Measurements from ENCODE around the gene SAFB.

SAFB gene

DNA sequence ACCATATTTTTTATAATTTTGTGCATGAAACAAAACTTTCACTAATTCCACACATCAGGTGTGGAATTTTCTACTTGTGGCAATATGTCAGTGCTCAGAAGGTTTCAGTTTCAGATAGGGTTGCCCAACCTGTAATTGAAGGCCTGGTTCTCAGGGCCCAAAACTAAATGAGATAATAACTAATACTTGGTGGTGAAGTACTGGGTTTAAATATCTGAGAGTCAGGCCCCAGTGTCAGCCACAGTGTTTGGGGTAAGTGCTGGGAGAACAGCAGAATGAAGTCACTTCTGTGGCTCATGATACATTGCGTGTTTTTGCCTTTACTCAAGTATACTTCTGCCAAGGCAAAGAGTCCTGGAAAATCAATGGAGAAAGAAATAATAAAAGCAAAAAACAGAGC lies 5.6 kb downstream of the SAFB start:
- DNase-seq (ENCODE audit: low read depth, low spot score), result no peak
- Histone ChIP-seq H3K4me3 (ENCODE audit: low read length) (no peak overlapping the region), H3K27ac (ENCODE audit: low read length) (no peak overlapping the region), H3K27me3 (ENCODE audit: control insufficient read depth, insufficient read depth, low read length) (no peaks in the 10 kb centered on the region), H3K36me3 (ENCODE audit: control insufficient read depth, insufficient read depth, low read length) (peaks cover 29% of the 10 kb centered on the region; the same call in 1 of the 2 replicates), H3K4me1 (ENCODE audit: control insufficient read depth, insufficient read depth, low read length) (no peaks in the 10 kb centered on the region), H3K9me3 (ENCODE audit: control insufficient read depth, insufficient read depth, low read length) (no peaks in the 10 kb centered on the region)
- WGBS (ENCODE audit: insufficient coverage, insufficient read length), result no CpG with 5 or more reads among the region's 1 CpG

DNA sequence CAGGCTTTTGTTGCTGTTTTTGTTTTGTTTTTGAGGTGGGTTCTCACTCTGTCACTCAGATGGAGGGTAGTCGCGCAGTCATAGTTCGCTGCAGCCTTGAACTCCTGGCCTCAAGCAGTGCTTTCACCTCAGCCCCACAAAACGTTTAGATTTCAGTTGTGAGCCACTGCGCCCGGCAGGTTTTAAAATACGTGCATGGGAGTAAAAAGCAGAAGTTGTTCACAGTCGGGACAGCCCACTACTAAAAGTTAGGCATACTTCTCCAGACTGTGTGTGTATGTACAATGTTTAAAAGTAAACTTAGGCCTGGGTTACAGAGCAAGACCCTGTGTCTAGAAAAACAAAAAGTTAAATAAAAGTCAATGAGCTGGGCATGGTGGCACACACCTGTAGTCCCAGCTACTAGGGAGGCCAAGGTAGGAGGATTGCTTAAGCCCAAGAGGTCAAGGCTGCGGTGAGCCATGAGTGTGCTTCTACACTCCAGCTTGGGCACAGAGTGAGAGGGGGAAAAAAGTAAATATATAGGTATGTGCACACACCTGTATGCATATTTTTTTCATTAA lies 6.1 kb downstream of the SAFB start:
- Histone ChIP-seq H3K4me3 (ENCODE audit: low read length) (no peak overlapping the region), H3K4me1 (ENCODE audit: control insufficient read depth, insufficient read depth, low read length) (no peaks in the 10 kb centered on the region), H3K27me3 (ENCODE audit: control insufficient read depth, insufficient read depth, low read length) (no peaks in the 10 kb centered on the region), H3K36me3 (ENCODE audit: control insufficient read depth, insufficient read depth, low read length) (peaks cover 29% of the 10 kb centered on the region; the same call in 1 of the 2 replicates), H3K27ac (ENCODE audit: low read length) (no peak overlapping the region), H3K9me3 (ENCODE audit: control insufficient read depth, insufficient read depth, low read length) (no peaks in the 10 kb centered on the region)
- no CpG with 5 or more reads among the region's 9 CpGs for WGBS (ENCODE audit: insufficient coverage, insufficient read length)
- no peak for DNase-seq (ENCODE audit: low read depth, low spot score)

DNA sequence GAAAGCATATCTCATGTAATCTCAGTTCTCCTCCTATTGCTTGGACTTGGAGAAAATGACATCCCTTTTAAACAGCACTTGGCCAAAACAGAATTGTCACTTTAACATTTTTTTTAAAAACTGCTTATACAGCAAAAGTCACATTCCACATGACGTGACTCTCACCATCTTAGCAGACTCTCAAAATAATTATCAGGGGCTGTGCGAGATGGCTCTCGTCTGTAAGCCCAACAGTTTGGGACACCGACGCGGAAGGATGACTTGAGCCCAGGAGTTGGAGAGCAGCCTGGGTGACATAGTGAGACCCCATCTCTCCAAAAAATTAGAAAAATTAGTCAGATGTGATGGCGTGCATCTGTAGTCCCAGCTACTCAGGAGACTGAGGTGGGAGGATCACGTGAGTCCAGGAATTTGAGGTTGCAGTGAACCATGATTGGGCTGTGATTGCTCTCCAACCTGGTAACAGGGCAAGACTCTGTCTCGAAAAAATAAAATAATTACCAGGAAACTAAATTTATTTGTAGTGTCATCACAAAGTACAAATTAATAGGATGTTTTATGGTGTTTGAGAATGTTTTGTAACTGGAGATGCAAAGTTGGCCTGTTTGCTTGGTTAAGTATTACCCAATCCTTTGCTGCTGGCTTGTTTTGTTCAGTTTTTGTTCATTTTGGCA lies 8.8 kb downstream of the SAFB start:
- Histone ChIP-seq H3K27ac (ENCODE audit: low read length) (no peak overlapping the region), H3K4me1 (ENCODE audit: control insufficient read depth, insufficient read depth, low read length) (no peaks in the 10 kb centered on the region), H3K27me3 (ENCODE audit: control insufficient read depth, insufficient read depth, low read length) (no peaks in the 10 kb centered on the region), H3K4me3 (ENCODE audit: low read length) (no peak overlapping the region), H3K36me3 (ENCODE audit: control insufficient read depth, insufficient read depth, low read length) (peaks cover 18% of the 10 kb centered on the region; the same call in 1 of the 2 replicates), H3K9me3 (ENCODE audit: control insufficient read depth, insufficient read depth, low read length) (no peaks in the 10 kb centered on the region)
- DNase-seq (ENCODE audit: low read depth, low spot score), result no peak
- no CpG with 5 or more reads among the region's 9 CpGs for WGBS (ENCODE audit: insufficient coverage, insufficient read length)

GRCh38 chr19:5632241-5632612 lies 9.3 kb downstream of the SAFB start:
- no peak overlapping the region for H3K4me3 ChIP-seq (ENCODE audit: low read length)
- H3K27me3 ChIP-seq (ENCODE audit: control insufficient read depth, insufficient read depth, low read length), result no peaks in the 10 kb centered on the region
- no peaks in the 10 kb centered on the region for H3K4me1 ChIP-seq (ENCODE audit: control insufficient read depth, insufficient read depth, low read length)
- DNase-seq (ENCODE audit: low read depth, low spot score), result no peak
- no peaks in the 10 kb centered on the region for H3K9me3 ChIP-seq (ENCODE audit: control insufficient read depth, insufficient read depth, low read length)
- no CpG with 5 or more reads among the region's 4 CpGs for WGBS (ENCODE audit: insufficient coverage, insufficient read length)
- H3K36me3 ChIP-seq (ENCODE audit: control insufficient read depth, insufficient read depth, low read length), result peaks cover 15% of the 10 kb centered on the region; the same call in 1 of the 2 replicates
- H3K27ac ChIP-seq (ENCODE audit: low read length), result no peak overlapping the region

- no CpG with 5 or more reads among the region's 5 CpGs for WGBS (ENCODE audit: insufficient coverage, insufficient read length)
- Histone ChIP-seq H3K9me3 (ENCODE audit: control insufficient read depth, insufficient read depth, low read length) (no peaks in the 10 kb centered on the region), H3K4me3 (ENCODE audit: low read length) (no peak overlapping the region), H3K36me3 (ENCODE audit: control insufficient read depth, insufficient read depth, low read length) (peaks cover 11% of the 10 kb centered on the region; the same call in 1 of the 2 replicates), H3K27me3 (ENCODE audit: control insufficient read depth, insufficient read depth, low read length) (no peaks in the 10 kb centered on the region), H3K4me1 (ENCODE audit: control insufficient read depth, insufficient read depth, low read length) (no peaks in the 10 kb centered on the region), H3K27ac (ENCODE audit: low read length) (no peak overlapping the region)
- DNase-seq (ENCODE audit: low read depth, low spot score), result no peak
Observed at GRCh38 chr19:5632657-5633056, 9.8 kb downstream of the SAFB start.

- DNase-seq (ENCODE audit: low read depth, low spot score), result no peak
- WGBS (ENCODE audit: insufficient coverage, insufficient read length), result no CpG with 5 or more reads among the region's 6 CpGs
- Histone ChIP-seq H3K4me3 (ENCODE audit: low read length) (no peak overlapping the region), H3K36me3 (ENCODE audit: control insufficient read depth, insufficient read depth, low read length) (0 out of 2 replicates have a peak, but pooled peaks cover 2% of the 10 kb centered on the region), H3K27ac (ENCODE audit: low read length) (no peak overlapping the region), H3K9me3 (ENCODE audit: control insufficient read depth, insufficient read depth, low read length) (no peaks in the 10 kb centered on the region), H3K4me1 (ENCODE audit: control insufficient read depth, insufficient read depth, low read length) (no peaks in the 10 kb centered on the region), H3K27me3 (ENCODE audit: control insufficient read depth, insufficient read depth, low read length) (no peaks in the 10 kb centered on the region)
Observed at GRCh38 chr19:5635427-5635826, 12.5 kb downstream of the SAFB start.

DNA sequence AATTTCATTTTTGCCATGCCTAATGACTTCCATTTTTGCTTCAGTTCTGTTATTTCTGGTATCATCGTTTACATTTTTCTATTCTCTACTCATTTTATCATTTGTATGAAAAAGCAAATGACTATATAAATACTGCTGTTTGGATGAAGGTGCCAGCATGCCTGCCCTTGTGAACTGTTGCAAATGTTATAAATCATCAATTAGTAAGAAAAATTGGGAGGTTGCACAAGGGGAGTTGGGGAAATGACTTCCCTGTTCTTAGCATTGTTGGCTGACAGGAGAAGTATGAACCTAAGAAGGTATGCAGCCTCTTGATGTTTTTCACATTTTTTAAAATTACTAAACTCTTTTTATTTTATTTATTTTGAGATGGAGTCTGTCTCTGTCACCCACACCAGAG lies 15.1 kb downstream of the SAFB start:
- no peak for DNase-seq (ENCODE audit: low read depth, low spot score)
- H3K27me3 ChIP-seq (ENCODE audit: control insufficient read depth, insufficient read depth, low read length), result no peaks in the 10 kb centered on the region
- no CpG with 5 or more reads among the region's 1 CpG for WGBS (ENCODE audit: insufficient coverage, insufficient read length)

GRCh38 chr19:5641171-5641570 lies 18.3 kb downstream of the SAFB start:
- no peak for DNase-seq (ENCODE audit: low read depth, low spot score)
- Histone ChIP-seq H3K9me3 (ENCODE audit: control insufficient read depth, insufficient read depth, low read length) (no peaks in the 10 kb centered on the region), H3K27ac (ENCODE audit: low read length) (no peak overlapping the region), H3K4me1 (ENCODE audit: control insufficient read depth, insufficient read depth, low read length) (no peaks in the 10 kb centered on the region), H3K36me3 (ENCODE audit: control insufficient read depth, insufficient read depth, low read length) (peaks cover 10% of the 10 kb centered on the region; the same call in 1 of the 2 replicates), H3K4me3 (ENCODE audit: low read length) (no peak overlapping the region), H3K27me3 (ENCODE audit: control insufficient read depth, insufficient read depth, low read length) (no peaks in the 10 kb centered on the region)
- no CpG with 5 or more reads among the region's 4 CpGs for WGBS (ENCODE audit: insufficient coverage, insufficient read length)

More for the DNA sequence above, 15.1 kb downstream of the SAFB start:
- no peaks in the 10 kb centered on the region for H3K9me3 ChIP-seq (ENCODE audit: control insufficient read depth, insufficient read depth, low read length)
- no peak overlapping the region for H3K4me3 ChIP-seq (ENCODE audit: low read length)
- H3K27ac ChIP-seq (ENCODE audit: low read length), result no peak overlapping the region
- H3K36me3 ChIP-seq (ENCODE audit: control insufficient read depth, insufficient read depth, low read length), result peaks cover 7% of the 10 kb centered on the region; the same call in 1 of the 2 replicates
- no peaks in the 10 kb centered on the region for H3K4me1 ChIP-seq (ENCODE audit: control insufficient read depth, insufficient read depth, low read length)

- no peak overlapping the region for H3K27ac ChIP-seq (ENCODE audit: low read length)
- H3K27me3 ChIP-seq (ENCODE audit: control insufficient read depth, insufficient read depth, low read length), result no peaks in the 10 kb centered on the region
- no peak for DNase-seq (ENCODE audit: low read depth, low spot score)
- H3K36me3 ChIP-seq (ENCODE audit: control insufficient read depth, insufficient read depth, low read length), result peaks cover 17% of the 10 kb centered on the region; the same call in 1 of the 2 replicates
- WGBS (ENCODE audit: insufficient coverage, insufficient read length), result no CpG with 5 or more reads among the region's 2 CpGs
- H3K9me3 ChIP-seq (ENCODE audit: control insufficient read depth, insufficient read depth, low read length), result no peaks in the 10 kb centered on the region
- no peaks in the 10 kb centered on the region for H3K4me1 ChIP-seq (ENCODE audit: control insufficient read depth, insufficient read depth, low read length)
- no peak overlapping the region for H3K4me3 ChIP-seq (ENCODE audit: low read length)
Observed at GRCh38 chr19:5642204-5642603, 19.3 kb downstream of the SAFB start.

- Histone ChIP-seq H3K27me3 (ENCODE audit: control insufficient read depth, insufficient read depth, low read length) (no peaks in the 10 kb centered on the region), H3K27ac (ENCODE audit: low read length) (no peak overlapping the region), H3K9me3 (ENCODE audit: control insufficient read depth, insufficient read depth, low read length) (no peaks in the 10 kb centered on the region), H3K4me1 (ENCODE audit: control insufficient read depth, insufficient read depth, low read length) (no peaks in the 10 kb centered on the region), H3K4me3 (ENCODE audit: low read length) (no peak overlapping the region), H3K36me3 (ENCODE audit: control insufficient read depth, insufficient read depth, low read length) (peaks cover 22% of the 10 kb centered on the region; the same call in 1 of the 2 replicates)
- no peak for DNase-seq (ENCODE audit: low read depth, low spot score)
- no CpG with 5 or more reads among the region's 4 CpGs for WGBS (ENCODE audit: insufficient coverage, insufficient read length)
Observed at GRCh38 chr19:5643060-5643459, 20.2 kb downstream of the SAFB start.

DNA sequence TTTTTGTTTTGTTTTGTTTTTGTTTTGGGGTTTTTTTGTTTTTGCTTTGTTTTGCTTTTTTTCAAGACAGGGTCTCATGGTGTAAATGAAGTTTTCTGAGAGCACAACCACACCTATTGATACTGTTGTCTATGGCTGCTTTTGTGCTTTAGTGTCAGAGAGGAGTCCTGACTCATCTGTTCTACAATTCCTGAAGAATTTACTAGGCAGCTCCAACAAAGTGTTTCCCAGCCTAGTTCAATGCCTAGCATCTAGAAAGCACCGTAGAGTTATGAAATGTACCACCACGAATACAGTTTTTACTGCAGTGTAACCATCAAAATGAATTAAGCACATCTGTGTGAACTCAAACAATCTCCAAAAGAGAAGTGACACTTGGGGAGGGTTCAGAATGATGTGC lies 21.2 kb downstream of the SAFB start:
- WGBS (ENCODE audit: insufficient coverage, insufficient read length), result no CpG with 5 or more reads among the region's 2 CpGs

More for the DNA sequence above, 21.2 kb downstream of the SAFB start:
- no peak overlapping the region for H3K4me3 ChIP-seq (ENCODE audit: low read length)
- H3K36me3 ChIP-seq (ENCODE audit: control insufficient read depth, insufficient read depth, low read length), result peaks cover 22% of the 10 kb centered on the region; the same call in 1 of the 2 replicates
- no peak for DNase-seq (ENCODE audit: low read depth, low spot score)
- no peaks in the 10 kb centered on the region for H3K27me3 ChIP-seq (ENCODE audit: control insufficient read depth, insufficient read depth, low read length)
- no peak overlapping the region for H3K27ac ChIP-seq (ENCODE audit: low read length)
- no peaks in the 10 kb centered on the region for H3K9me3 ChIP-seq (ENCODE audit: control insufficient read depth, insufficient read depth, low read length)
- no peaks in the 10 kb centered on the region for H3K4me1 ChIP-seq (ENCODE audit: control insufficient read depth, insufficient read depth, low read length)

Measured in iPS DF 6.9 (cell line).